ENCODE data around the gene PTPRN2. TPM values are rescaled to one million over a fixed set of nuclear protein-coding genes. Genes with fewer than 3 reads are reported as not detected.

Gene PTPRN2
- total RNA-seq, 1 experiment from 2014 or later = 2.1 TPM

GRCh38 chr7:157519246-157519645, 1068.4 kb downstream of the PTPRN2 start (continued):
- TF ChIP-seq REST (IDR thresholded peaks at IDR 0.05; ENCODE audit: low read depth) = no peak
- TF ChIP-seq CBX3 (IDR thresholded peaks at IDR 0.05; ENCODE audit: low read depth) = no peak
- TF ChIP-seq ZBTB33 (IDR thresholded peaks at IDR 0.05; ENCODE audit: extremely low read depth, insufficient replicate concordance, low read length) = no peak

- no peaks in the 10 kb centered on the region for H3K36me3 ChIP-seq (ENCODE audit: control insufficient read depth in 1 of 2, insufficient read depth in 2 of 2, low read length in 2 of 2)
- H3K79me2 ChIP-seq (ENCODE audit: insufficient read depth, low read length) = no peaks in the 10 kb centered on the region
- DNase-seq (ENCODE audit: low read depth, low spot score) (no peak), ATAC-seq (no peak)
- no peaks in the 10 kb centered on the region for H3K27me3 ChIP-seq (ENCODE audit: insufficient read depth, low read length)
- H3K9me3 ChIP-seq (ENCODE audit: control insufficient read depth in 1 of 2, insufficient read depth in 1 of 2, low read depth in 1 of 2, low read length in 2 of 2) = no peaks in the 10 kb centered on the region
- CTCF ChIA-PET = no interaction called here
- TF ChIP-seq EZH2 (IDR thresholded peaks at IDR 0.05) (no peak), ZFX (IDR thresholded peaks at IDR 0.05) (no peak), POLR2AphosphoS5 (IDR thresholded peaks at IDR 0.05; ENCODE audit: low read depth, low read length) (no peak), ZNF274 (IDR thresholded peaks at IDR 0.05; ENCODE audit: low read depth, low read length) (no peak), CBX3 (IDR thresholded peaks at IDR 0.05; ENCODE audit: low read depth) (no peak), POLR2A (IDR thresholded peaks at IDR 0.05; ENCODE audit: borderline replicate concordance, extremely low read depth, insufficient read depth, insufficient read length) (no peak), TCF7L2 (IDR thresholded peaks at IDR 0.05; ENCODE audit: borderline replicate concordance, extremely low read depth, insufficient read depth, insufficient read length) (no peak), ZBTB33 (IDR thresholded peaks at IDR 0.05; ENCODE audit: extremely low read depth, insufficient replicate concordance, low read length) (no peak), SP1 (IDR thresholded peaks at IDR 0.05; ENCODE audit: low read depth) (no peak), JUND (IDR thresholded peaks at IDR 0.05) (no peak), SIN3A (IDR thresholded peaks at IDR 0.05; ENCODE audit: low read depth) (no peak)
- POLR2A ChIA-PET = no interaction called here
- H4K20me1 ChIP-seq (ENCODE audit: insufficient read depth) = no peaks in the 10 kb centered on the region
- intact Hi-C loops (cut with micrococcal nuclease) = no loop called here
- H2AFZ ChIP-seq (ENCODE audit: low read depth, low read length, poor library complexity, severe bottlenecking) = no peak overlapping the region
- H3K9ac ChIP-seq (ENCODE audit: low read length) = no peak overlapping the region
- RAD21 ChIA-PET (ENCODE audit: low non-redundant PET in 1 of 2, low total read pairs in 2 of 2, uncharacterized antibody in 2 of 2, unreplicated experiment in 2 of 2) = no interaction called here
- no peaks in the 10 kb centered on the region for H3K9me2 ChIP-seq (ENCODE audit: insufficient read depth)
- no peak overlapping the region for H3K4me3 ChIP-seq (replicated peaks in 1 of 2; ENCODE audit: low read depth in 1 of 2, low read length in 2 of 2)
- no TSS peak for BruUV-seq (replicated peaks)
- no peaks in the 10 kb centered on the region for H3K4me1 ChIP-seq (ENCODE audit: control insufficient read depth in 1 of 2, insufficient read depth in 2 of 2, low read length in 2 of 2)
- no peak overlapping the region for H3K4me2 ChIP-seq (ENCODE audit: low read length)
- no peak overlapping the region for H3K27ac ChIP-seq (ENCODE audit: low read depth, low read length)
Observed at GRCh38 chr7:157518514-157519175, 1069.0 kb downstream of the PTPRN2 start.
